ENCODE measurements around the gene ANO2. TPM values are rescaled to one million over a fixed set of nuclear protein-coding genes. Genes with fewer than 3 reads are reported as not detected.

Gene ANO2
- polyA plus RNA-seq, 2 donors, result 1.3 to 1.4 TPM

GRCh38 chr12:5976711-5977110, 31.7 kb upstream of the ANO2 start:
- Histone ChIP-seq H3K4me3 (ENCODE audit: low read depth in 1 of 2, low read length in 2 of 2) (no peak overlapping the region), H3K27me3 (ENCODE audit: control insufficient read depth in 1 of 2, insufficient read depth in 2 of 2, low read length in 2 of 2) (no peaks in the 10 kb centered on the region), H3K27ac (ENCODE audit: low read depth in 2 of 2, low read length in 1 of 2) (no peak overlapping the region), H3K9me3 (ENCODE audit: control insufficient read depth in 2 of 2, insufficient read depth in 1 of 2, low read depth in 1 of 2, low read length in 1 of 2) (no peaks in the 10 kb centered on the region), H3K36me3 (ENCODE audit: control insufficient read depth in 2 of 2, insufficient read depth in 2 of 2, low read length in 1 of 2) (peaks cover 0 to 7% of the 10 kb centered on the region in 2 donors), H3K4me1 (ENCODE audit: control insufficient read depth in 2 of 2, insufficient read depth in 2 of 2, low read length in 1 of 2) (no peaks in the 10 kb centered on the region)
- WGBS, 2 donors, result 45 to 51% methylated on average over 6 of the region's 6 CpGs

GRCh38 chr12:5976196-5976595, 31.1 kb upstream of the ANO2 start:
- no peaks in the 10 kb centered on the region for H3K4me1 ChIP-seq (ENCODE audit: control insufficient read depth in 2 of 2, insufficient read depth in 2 of 2, low read length in 1 of 2)
- H3K4me3 ChIP-seq (ENCODE audit: low read depth in 1 of 2, low read length in 2 of 2), result no peak overlapping the region
- 87 to 93% methylated on average over 9 of the region's 9 CpGs for WGBS, 2 donors
- H3K27me3 ChIP-seq (ENCODE audit: control insufficient read depth in 1 of 2, insufficient read depth in 2 of 2, low read length in 2 of 2), result no peaks in the 10 kb centered on the region
- no peak overlapping the region for H3K27ac ChIP-seq (ENCODE audit: low read depth in 2 of 2, low read length in 1 of 2)
- no peaks in the 10 kb centered on the region for H3K9me3 ChIP-seq (ENCODE audit: control insufficient read depth in 2 of 2, insufficient read depth in 1 of 2, low read depth in 1 of 2, low read length in 1 of 2)
- H3K36me3 ChIP-seq (ENCODE audit: control insufficient read depth in 2 of 2, insufficient read depth in 2 of 2, low read length in 1 of 2), result peaks cover 0 to 4% of the 10 kb centered on the region in 2 donors

DNA sequence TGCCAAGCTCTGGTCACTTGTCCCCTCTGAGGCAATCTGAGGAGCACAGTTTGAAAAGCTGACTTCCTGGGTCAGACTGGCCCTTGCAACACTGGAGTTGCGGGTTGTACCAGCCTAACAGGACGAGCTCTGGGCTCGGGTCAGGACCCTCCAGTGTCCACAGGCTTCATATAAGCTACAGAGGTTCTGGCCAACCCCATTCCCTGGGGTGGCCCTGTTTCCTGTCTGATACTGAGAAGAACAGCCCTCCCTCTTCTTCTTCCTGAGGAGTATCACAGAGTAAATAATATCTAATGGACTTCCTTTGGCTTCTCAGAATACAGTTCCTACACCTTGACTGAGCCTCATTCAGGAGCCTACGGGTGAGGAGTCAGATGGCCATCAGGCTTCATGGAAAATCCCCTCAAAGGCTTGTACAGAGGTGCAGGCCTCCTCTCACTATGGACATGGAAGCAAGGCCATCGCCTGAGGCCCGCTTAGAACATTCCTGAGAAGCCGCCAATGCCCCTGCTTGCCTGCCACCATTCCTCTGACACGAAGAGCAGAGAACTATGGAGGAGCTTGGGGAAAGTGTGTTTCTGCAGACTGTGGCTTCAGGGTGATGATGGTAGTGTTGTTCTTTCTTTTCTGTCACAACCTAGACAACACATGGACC, 28.5 kb upstream of the ANO2 start:
- WGBS, 2 donors, result 80 to 84% methylated on average over 8 of the region's 8 CpGs
- Histone ChIP-seq H3K36me3 (ENCODE audit: control insufficient read depth in 2 of 2, insufficient read depth in 2 of 2, low read length in 1 of 2) (peaks cover 0 to 4% of the 10 kb centered on the region in 2 donors), H3K9me3 (ENCODE audit: control insufficient read depth in 2 of 2, insufficient read depth in 1 of 2, low read depth in 1 of 2, low read length in 1 of 2) (no peaks in the 10 kb centered on the region), H3K4me3 (ENCODE audit: low read depth in 1 of 2, low read length in 2 of 2) (no peak overlapping the region), H3K27ac (ENCODE audit: low read depth in 2 of 2, low read length in 1 of 2) (no peak overlapping the region), H3K27me3 (ENCODE audit: control insufficient read depth in 1 of 2, insufficient read depth in 2 of 2, low read length in 2 of 2) (no peaks in the 10 kb centered on the region), H3K4me1 (ENCODE audit: control insufficient read depth in 2 of 2, insufficient read depth in 2 of 2, low read length in 1 of 2) (no peaks in the 10 kb centered on the region)

GRCh38 chr12:5972387-5972786, 27.3 kb upstream of the ANO2 start:
- H3K27me3 ChIP-seq (ENCODE audit: control insufficient read depth in 1 of 2, insufficient read depth in 2 of 2, low read length in 2 of 2), result no peaks in the 10 kb centered on the region
- WGBS, 2 donors, result 57 to 70% methylated on average over 8 of the region's 8 CpGs
- H3K36me3 ChIP-seq (ENCODE audit: control insufficient read depth in 2 of 2, insufficient read depth in 2 of 2, low read length in 1 of 2), result peaks cover 0 to 4% of the 10 kb centered on the region in 2 donors
- H3K4me1 ChIP-seq (ENCODE audit: control insufficient read depth in 2 of 2, insufficient read depth in 2 of 2, low read length in 1 of 2), result no peaks in the 10 kb centered on the region
- H3K9me3 ChIP-seq (ENCODE audit: control insufficient read depth in 2 of 2, insufficient read depth in 1 of 2, low read depth in 1 of 2, low read length in 1 of 2), result no peaks in the 10 kb centered on the region
- H3K4me3 ChIP-seq (ENCODE audit: low read depth in 1 of 2, low read length in 2 of 2), result no peak overlapping the region
- no peak overlapping the region for H3K27ac ChIP-seq (ENCODE audit: low read depth in 2 of 2, low read length in 1 of 2)

DNA sequence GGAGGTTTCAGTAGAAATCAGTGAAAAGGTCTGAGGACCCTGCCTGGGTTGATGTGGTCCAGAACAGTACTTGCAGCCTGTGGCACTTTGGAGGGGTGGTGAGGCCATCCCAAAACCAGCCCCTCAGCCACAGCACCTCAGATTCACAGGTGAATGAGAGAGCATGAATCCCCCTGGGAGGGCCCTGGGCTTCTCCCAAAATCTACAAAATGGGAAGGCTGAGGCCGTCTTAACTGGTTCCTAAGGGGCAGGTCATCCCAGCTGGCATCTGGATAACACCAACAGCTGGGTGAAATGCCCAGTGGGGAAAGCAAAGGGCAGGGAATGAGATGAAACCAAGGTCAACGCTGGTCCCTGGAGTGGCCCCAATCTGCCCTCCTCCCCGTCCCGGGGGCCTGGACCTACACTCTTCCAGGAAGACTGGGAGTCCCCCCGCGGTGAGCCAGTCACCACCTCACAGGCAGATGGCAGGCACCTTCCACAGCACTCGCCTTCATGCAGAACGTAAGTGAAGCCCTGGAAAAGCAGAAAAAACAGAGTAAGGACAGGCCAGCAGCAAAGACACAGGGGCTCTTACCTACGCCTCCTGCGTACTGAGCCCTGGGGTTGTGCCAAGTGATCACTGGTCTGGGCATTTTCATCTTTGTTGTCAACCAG, 26.3 kb upstream of the ANO2 start:
- Histone ChIP-seq H3K27ac (ENCODE audit: low read depth in 2 of 2, low read length in 1 of 2) (no peak overlapping the region), H3K36me3 (ENCODE audit: control insufficient read depth in 2 of 2, insufficient read depth in 2 of 2, low read length in 1 of 2) (peaks cover 0 to 4% of the 10 kb centered on the region in 2 donors), H3K27me3 (ENCODE audit: control insufficient read depth in 1 of 2, insufficient read depth in 2 of 2, low read length in 2 of 2) (no peaks in the 10 kb centered on the region), H3K9me3 (ENCODE audit: control insufficient read depth in 2 of 2, insufficient read depth in 1 of 2, low read depth in 1 of 2, low read length in 1 of 2) (no peaks in the 10 kb centered on the region), H3K4me3 (ENCODE audit: low read depth in 1 of 2, low read length in 2 of 2) (no peak overlapping the region), H3K4me1 (ENCODE audit: control insufficient read depth in 2 of 2, insufficient read depth in 2 of 2, low read length in 1 of 2) (no peaks in the 10 kb centered on the region)
- WGBS, 2 donors, result 87 to 90% methylated on average over 10 of the region's 10 CpGs

DNA sequence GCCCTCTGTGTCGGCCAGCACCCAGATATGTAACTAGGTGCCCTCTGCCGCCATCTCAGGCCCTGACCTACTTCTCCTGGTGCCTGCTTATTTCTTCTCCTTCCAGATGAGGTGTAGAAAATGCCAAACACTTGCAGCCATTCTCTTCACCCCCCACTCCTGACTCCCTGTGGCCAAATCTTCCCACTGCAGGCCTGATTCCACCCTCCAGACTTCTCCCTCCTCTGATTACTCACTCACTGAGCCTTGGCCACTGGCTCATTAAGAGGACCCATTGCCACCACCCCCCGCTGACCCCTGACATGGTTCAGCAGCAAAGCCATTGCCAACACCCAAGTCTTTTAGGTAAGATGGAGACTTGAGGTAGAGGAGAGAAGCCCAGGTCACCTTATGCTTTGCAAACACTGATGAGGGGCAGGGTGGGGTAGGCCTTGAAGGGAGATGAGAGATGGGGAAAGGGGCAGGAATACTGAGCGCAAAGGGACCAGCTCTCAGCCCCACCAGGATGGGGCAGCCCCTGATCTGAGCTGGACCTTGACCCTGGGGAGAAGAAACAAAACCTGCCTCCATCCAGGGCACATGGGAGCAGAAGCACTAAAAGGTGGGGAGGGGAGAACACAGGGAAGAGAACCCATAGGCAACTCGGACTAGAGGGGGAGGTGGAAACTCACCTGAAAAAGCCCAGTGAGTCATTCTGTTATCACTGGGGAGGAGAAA, 25.1 kb upstream of the ANO2 start:
- H3K27me3 ChIP-seq (ENCODE audit: control insufficient read depth in 1 of 2, insufficient read depth in 2 of 2, low read length in 2 of 2), result no peaks in the 10 kb centered on the region
- WGBS, 2 donors, result 74 to 90% methylated on average over 5 of the region's 5 CpGs
- no peaks in the 10 kb centered on the region for H3K9me3 ChIP-seq (ENCODE audit: control insufficient read depth in 2 of 2, insufficient read depth in 1 of 2, low read depth in 1 of 2, low read length in 1 of 2)
- H3K36me3 ChIP-seq (ENCODE audit: control insufficient read depth in 2 of 2, insufficient read depth in 2 of 2, low read length in 1 of 2), result peaks cover 0 to 2% of the 10 kb centered on the region in 2 donors
- no peak overlapping the region for H3K4me3 ChIP-seq (ENCODE audit: low read depth in 1 of 2, low read length in 2 of 2)
- no peak overlapping the region for H3K27ac ChIP-seq (ENCODE audit: low read depth in 2 of 2, low read length in 1 of 2)
- no peaks in the 10 kb centered on the region for H3K4me1 ChIP-seq (ENCODE audit: control insufficient read depth in 2 of 2, insufficient read depth in 2 of 2, low read length in 1 of 2)

DNA sequence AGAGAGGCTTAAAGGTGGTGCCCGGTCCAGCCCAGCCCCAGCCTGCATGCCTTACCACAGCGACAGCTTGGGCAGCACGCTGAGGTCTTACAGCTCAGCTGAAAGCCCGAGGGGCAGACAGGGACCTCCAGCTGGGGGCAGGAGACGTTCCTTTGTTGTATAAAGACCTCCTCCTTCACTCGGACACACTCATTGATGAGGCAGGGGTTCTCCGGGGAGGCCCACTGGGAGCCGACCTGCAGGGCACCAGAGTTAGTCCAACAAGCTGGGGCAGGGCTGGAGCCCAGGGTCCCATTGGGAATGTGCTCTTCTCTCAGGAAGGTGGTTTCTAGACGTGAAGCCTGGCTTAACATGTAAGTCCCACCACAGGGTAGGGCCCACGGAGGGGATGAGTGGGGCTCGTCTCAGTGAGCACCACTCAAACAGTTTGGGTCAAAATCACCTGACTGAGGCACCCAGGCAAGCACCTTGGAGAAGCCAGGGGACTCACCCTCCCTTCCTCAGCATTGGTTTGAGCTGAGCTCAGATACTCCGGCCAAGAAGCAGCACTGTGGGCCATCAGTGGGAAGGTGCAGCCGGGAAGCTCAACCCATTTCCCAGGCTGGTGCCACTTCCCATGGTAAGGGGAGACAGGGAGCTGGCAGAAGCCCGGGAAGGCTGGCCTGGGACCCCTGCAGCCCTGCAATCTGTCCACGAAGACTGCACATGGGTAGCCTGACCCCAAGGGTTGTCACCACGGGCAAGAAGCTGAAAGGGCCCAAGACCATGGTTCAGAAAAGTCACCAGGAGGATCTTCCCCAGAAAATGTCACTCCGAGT, 24.3 kb upstream of the ANO2 start:
- Histone ChIP-seq H3K4me1 (ENCODE audit: control insufficient read depth in 2 of 2, insufficient read depth in 2 of 2, low read length in 1 of 2) (no peaks in the 10 kb centered on the region), H3K36me3 (ENCODE audit: control insufficient read depth in 2 of 2, insufficient read depth in 2 of 2, low read length in 1 of 2) (peaks cover 0 to 2% of the 10 kb centered on the region in 2 donors), H3K27ac (ENCODE audit: low read depth in 2 of 2, low read length in 1 of 2) (no peak overlapping the region), H3K9me3 (ENCODE audit: control insufficient read depth in 2 of 2, insufficient read depth in 1 of 2, low read depth in 1 of 2, low read length in 1 of 2) (no peaks in the 10 kb centered on the region), H3K4me3 (ENCODE audit: low read depth in 1 of 2, low read length in 2 of 2) (no peak overlapping the region), H3K27me3 (ENCODE audit: control insufficient read depth in 1 of 2, insufficient read depth in 2 of 2, low read length in 2 of 2) (no peaks in the 10 kb centered on the region)
- WGBS, 2 donors, result 77 to 85% methylated on average over 17 of the region's 17 CpGs

GRCh38 chr12:5967645-5968415, 22.8 kb upstream of the ANO2 start:
- H3K4me3 ChIP-seq (ENCODE audit: low read depth in 1 of 2, low read length in 2 of 2), result no peak overlapping the region
- no peaks in the 10 kb centered on the region for H3K4me1 ChIP-seq (ENCODE audit: control insufficient read depth in 2 of 2, insufficient read depth in 2 of 2, low read length in 1 of 2)
- H3K27ac ChIP-seq (ENCODE audit: low read depth in 2 of 2, low read length in 1 of 2), result no peak overlapping the region
- peaks cover 0 to 2% of the 10 kb centered on the region in 2 donors for H3K36me3 ChIP-seq (ENCODE audit: control insufficient read depth in 2 of 2, insufficient read depth in 2 of 2, low read length in 1 of 2)
- H3K9me3 ChIP-seq (ENCODE audit: control insufficient read depth in 2 of 2, insufficient read depth in 1 of 2, low read depth in 1 of 2, low read length in 1 of 2), result no peaks in the 10 kb centered on the region
- H3K27me3 ChIP-seq (ENCODE audit: control insufficient read depth in 1 of 2, insufficient read depth in 2 of 2, low read length in 2 of 2), result no peaks in the 10 kb centered on the region
- 87 to 90% methylated on average over 17 of the region's 17 CpGs for WGBS, 2 donors
